Measurements from ENCODE around the gene MARCO. TPM values are rescaled to one million over a fixed set of nuclear protein-coding genes. Genes with fewer than 3 reads are reported as not detected.

MARCO gene
- not detected in 2 replicates for total RNA-seq (2014; rRNA removed; shearing (Covaris generic))

GRCh38 chr2:118942031-118942430 is at the start of gene MARCO:
MARCO (plus strand) TSS chr2:118942194; CDS start chr2:118942301, 107 bp downstream.
- DNase-seq (ENCODE audit: low spot score), result no peak

- no peak for DNase-seq (ENCODE audit: low spot score)
These were observed 48.9 kb upstream of the MARCO start for GRCh38 chr2:118893100-118893499.

GRCh38 chr2:118902266-118903028 is 39.5 kb upstream of the MARCO start:
- DNase-seq (ENCODE audit: low spot score), result no peak

GRCh38 chr2:118903029-118903351 is 39.0 kb upstream of the MARCO start:
- DNase-seq (ENCODE audit: low spot score), result no peak

GRCh38 chr2:118903551-118904479 is 38.2 kb upstream of the MARCO start:
- no peak for DNase-seq (ENCODE audit: low spot score)

- no peak for DNase-seq (ENCODE audit: low spot score)
These were observed 36.8 kb upstream of the MARCO start for GRCh38 chr2:118905206-118905605.

- DNase-seq (ENCODE audit: low spot score), result no peak
These were observed 35.8 kb upstream of the MARCO start for GRCh38 chr2:118906186-118906585.

GRCh38 chr2:118907759-118908158 is 34.2 kb upstream of the MARCO start:
- no peak for DNase-seq (ENCODE audit: low spot score)

- DNase-seq (ENCODE audit: low spot score), result no peak
These were observed 32.8 kb upstream of the MARCO start for GRCh38 chr2:118909191-118909590.

- DNase-seq (ENCODE audit: low spot score), result no peak
These were observed 30.7 kb upstream of the MARCO start for GRCh38 chr2:118911166-118911856.

GRCh38 chr2:118911936-118912335 is 30.1 kb upstream of the MARCO start:
- DNase-seq (ENCODE audit: low spot score), result no peak

GRCh38 chr2:118913131-118913802 is 28.7 kb upstream of the MARCO start:
- DNase-seq (ENCODE audit: low spot score), result no peak

GRCh38 chr2:118913803-118914645 is 28.0 kb upstream of the MARCO start:
- no peak for DNase-seq (ENCODE audit: low spot score)

- DNase-seq (ENCODE audit: low spot score), result no peak
These were observed 27.1 kb upstream of the MARCO start for GRCh38 chr2:118914721-118915453.

GRCh38 chr2:118918017-118918416 is 24.0 kb upstream of the MARCO start:
- no peak for DNase-seq (ENCODE audit: low spot score)

- DNase-seq (ENCODE audit: low spot score), result no peak
These were observed 20.3 kb upstream of the MARCO start for GRCh38 chr2:118921646-118922045.

GRCh38 chr2:118922254-118922653 is 19.7 kb upstream of the MARCO start:
- no peak for DNase-seq (ENCODE audit: low spot score)

- no peak for DNase-seq (ENCODE audit: low spot score)
These were observed 18.6 kb upstream of the MARCO start for GRCh38 chr2:118923371-118923770.

GRCh38 chr2:118925476-118925875 is 16.5 kb upstream of the MARCO start:
- DNase-seq (ENCODE audit: low spot score), result no peak

GRCh38 chr2:118925981-118926380 is 16.0 kb upstream of the MARCO start:
- DNase-seq (ENCODE audit: low spot score), result no peak

All from H4 (cell line).